ENCODE data around the gene TPM1. TPM values are rescaled to one million over a fixed set of nuclear protein-coding genes. Genes with fewer than 3 reads are reported as not detected.

TPM1 gene
- total RNA-seq, 2 donors from 2014 or later: 576 to 607 TPM

DNA sequence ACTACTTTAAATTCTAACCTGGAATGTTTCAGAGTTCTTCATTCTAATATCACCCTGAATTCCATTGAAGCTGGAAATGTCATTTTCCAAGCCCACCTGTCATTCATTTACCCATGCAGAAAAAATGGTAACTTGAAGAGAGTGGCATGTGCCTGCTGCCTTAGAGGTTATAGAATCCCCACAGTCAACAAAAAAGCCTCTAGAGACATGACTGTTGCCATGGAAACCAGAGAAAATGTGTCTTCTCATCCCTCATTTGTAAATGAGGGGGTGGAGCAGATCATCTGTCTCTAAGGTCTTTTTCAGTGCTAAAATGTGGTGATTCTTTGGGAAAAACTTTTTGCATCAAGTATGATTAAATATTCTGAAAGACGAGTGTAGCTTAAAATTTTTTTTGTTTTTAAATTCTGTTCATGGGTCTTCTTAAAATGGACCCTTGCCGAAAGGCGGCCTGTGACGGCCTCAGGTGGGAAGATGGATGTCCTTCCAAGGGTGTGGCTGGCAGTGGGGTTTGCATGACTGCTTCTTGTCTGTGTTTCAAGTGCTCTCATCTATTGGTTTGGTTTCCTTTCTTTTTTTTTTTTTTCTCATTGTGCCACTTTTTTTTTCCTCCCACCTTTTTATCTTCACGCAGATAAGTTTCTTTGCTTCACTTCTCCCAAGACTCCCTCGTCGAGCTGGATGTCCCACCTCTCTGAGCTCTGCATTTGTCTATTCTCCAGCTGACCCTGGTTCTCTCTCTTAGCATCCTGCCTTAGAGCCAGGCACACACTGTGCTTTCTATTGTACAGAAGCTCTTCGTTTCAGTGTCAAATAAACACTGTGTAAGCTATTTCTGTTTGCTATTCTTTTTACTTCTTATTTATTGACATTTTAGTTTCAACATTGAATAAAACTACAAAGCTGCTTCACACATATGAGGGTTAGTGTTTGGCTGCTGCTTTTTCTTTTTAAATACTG lies 23.0 kb downstream of the TPM1 start:
- DNase-seq (no peak), ATAC-seq (no peak)
- intact Hi-C loops (cut with DNase I, micrococcal nuclease): no loop called here

DNA sequence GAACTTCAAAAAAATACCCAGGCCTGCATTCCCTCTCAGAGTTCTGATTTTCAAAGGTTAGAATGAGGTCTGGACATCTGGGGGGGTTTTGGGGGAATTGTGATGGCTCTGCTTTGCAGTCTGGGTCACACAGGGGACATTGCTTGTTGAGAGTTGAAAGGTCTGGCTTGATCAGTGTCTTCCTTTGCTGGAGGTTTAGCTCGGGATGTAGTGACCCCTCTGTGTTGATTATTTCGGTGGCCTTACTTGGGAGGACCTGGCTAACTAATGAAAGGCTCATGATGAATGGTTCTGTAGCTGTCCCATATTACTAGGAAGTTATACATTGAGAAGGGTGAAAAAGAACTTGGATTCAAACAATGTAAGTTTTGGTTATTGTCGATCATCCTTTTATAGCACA lies 23.7 kb downstream of the TPM1 start:
- DNase-seq: no peak
- intact Hi-C loops (cut with DNase I, micrococcal nuclease): no loop called here
- no peak for ATAC-seq

DNA sequence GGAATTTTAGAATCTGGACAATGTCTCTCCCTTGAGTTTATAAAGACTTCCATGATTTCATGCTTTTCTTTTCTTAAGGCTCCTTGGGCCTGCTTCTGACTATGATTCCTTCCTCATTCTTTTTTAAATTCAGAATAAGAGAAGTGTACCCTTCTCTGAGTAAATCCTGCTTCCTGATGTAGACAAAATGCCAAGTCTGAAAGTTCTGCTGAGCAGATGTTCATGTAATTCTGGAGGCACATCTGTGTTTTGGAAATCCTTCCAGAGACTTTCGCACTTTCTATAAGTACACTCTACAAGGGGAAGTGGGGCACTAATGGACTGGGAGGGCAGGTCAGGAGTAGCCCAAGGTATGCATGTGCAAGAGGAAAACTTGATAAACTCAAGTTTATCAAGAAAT lies 24.8 kb downstream of the TPM1 start:
- ATAC-seq (no peak), DNase-seq (no peak)
- intact Hi-C loops (cut with DNase I, micrococcal nuclease): no loop called here

DNA sequence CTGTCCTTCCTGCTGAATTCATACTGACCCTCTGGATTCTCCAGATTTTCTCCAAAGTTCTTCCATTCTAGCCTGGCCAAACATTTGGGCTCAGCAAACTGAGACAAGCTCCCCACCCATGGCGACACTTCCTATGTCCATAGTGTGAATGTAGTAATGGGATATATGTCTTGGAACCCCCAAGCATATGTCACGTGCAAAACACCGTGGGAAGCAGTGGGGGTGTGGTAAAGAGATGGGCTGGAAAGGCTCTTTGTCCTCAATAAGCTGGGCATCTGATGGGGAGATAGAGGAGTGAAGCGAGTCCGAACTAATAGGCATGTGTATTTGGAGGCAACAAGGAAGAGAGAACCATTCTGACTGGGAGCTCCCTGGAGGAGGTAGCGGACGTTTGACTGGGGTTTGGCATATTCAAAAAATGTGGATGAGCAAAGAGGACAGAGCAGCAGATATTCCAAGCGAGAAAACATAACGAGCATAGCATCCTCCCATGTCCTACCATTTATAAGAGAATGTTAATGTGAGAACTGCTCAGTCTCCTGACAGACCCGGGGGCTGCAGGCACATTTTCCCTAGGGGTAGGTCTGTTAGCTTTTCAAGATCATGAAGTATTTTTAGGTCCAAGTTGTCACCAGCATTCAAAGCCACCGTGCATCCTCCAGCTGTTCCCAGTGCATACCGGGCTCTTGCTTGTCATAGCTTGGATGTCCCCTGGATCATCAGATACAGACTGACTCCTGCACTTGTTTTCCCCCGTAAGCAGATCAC lies 25.6 kb downstream of the TPM1 start:
- DNase-seq (no peak), ATAC-seq (no peak)
- intact Hi-C loops (cut with DNase I, micrococcal nuclease): no loop called here

DNA sequence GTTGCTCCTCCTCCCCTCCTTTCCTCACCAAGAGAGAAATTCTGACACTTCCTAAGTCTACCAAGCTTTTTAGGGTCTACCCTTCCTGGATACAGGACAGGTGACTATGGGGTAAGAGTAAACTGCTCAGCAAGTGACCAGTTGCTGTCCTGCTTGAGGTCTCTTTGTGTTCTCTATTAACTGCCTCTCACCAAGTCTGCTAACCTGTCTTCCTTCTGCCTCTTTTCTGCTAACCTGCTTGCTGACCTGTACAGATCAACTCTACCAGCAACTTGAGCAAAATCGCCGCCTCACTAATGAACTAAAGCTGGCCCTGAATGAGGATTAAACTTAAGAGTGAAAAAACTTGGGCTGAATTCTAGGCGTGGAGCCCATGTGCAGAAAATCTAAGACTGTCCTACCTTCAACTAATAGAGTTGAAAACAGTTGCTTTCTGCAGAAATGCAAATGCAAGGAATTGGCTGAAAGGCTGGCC lies 27.1 kb downstream of the TPM1 start:
- ATAC-seq: no peak
- DNase-seq: no peak
- intact Hi-C loops (cut with DNase I, micrococcal nuclease): no loop called here

DNA sequence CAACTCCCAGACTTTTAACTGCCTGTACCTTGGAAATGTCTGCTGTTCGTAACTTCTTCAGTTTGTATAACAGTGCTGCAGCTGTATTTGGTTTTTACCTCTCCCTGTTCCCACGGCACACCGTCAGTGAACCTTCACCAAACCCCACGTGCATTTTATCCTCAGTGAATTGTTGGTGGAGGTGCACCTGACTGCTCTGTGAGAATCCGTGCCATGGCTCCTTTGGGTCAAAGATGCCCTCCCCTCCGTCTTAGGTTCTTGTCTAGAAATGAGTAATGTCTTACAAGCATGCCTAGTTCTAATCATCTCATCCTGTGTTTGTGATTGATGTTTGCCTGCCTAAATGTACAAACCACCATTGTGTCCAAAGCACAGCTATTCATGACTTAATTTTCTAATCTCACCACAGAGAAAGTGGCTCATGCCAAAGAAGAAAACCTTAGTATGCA lies 28.2 kb downstream of the TPM1 start:
- intact Hi-C loops (cut with DNase I, micrococcal nuclease): no loop called here

DNA sequence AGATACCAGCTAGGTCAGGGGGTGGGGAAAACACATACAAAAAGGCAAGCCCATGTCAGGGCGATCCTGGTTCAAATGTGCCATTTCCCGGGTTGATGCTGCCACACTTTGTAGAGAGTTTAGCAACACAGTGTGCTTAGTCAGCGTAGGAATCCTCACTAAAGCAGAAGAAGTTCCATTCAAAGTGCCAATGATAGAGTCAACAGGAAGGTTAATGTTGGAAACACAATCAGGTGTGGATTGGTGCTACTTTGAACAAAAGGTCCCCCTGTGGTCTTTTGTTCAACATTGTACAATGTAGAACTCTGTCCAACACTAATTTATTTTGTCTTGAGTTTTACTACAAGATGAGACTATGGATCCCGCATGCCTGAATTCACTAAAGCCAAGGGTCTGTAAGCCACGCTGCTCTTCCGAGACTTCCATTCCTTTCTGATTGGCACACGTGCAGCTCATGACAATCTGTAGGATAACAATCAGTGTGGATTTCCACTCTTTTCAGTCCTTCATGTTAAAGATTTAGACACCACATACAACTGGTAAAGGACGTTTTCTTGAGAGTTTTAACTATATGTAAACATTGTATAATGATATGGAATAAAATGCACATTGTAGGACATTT lies 28.9 kb downstream of the TPM1 start:
- ATAC-seq: no peak
- intact Hi-C loops (cut with DNase I, micrococcal nuclease): no loop called here
- DNase-seq: no peak

More for the DNA sequence above, 28.2 kb downstream of the TPM1 start:
- no peak for ATAC-seq
- DNase-seq: no peak

DNA sequence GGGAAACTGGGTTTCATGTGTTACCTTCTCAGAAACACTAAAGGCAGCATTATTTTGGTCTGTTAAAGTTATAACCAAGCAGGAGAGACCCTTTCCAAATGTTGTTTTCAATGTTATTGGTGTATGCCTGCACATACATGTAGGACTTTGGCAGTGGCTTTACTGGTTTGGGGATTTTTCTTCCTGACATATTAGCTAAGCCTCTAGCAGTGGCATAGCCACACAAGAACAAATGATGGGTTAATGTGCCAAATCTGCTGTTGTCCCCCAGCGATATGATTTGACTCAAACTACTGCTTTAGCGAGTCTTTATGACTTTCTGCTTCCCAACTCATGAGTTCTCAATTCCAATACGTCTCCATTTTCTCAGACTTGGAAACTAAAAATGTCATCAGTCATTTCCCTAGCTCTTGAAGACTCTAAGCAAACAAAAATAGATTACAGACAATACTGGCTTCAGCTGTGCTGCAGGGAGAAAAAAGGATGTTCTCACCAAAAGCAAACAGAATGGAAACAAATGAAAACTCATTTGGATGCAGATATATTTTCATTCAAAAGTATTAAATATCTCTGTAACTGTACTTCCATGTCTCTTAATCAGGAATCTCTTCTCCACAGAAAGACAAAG lies 29.6 kb downstream of the TPM1 start:
- intact Hi-C loops (cut with DNase I, micrococcal nuclease): no loop called here
- DNase-seq: no peak
- no peak for ATAC-seq

DNA sequence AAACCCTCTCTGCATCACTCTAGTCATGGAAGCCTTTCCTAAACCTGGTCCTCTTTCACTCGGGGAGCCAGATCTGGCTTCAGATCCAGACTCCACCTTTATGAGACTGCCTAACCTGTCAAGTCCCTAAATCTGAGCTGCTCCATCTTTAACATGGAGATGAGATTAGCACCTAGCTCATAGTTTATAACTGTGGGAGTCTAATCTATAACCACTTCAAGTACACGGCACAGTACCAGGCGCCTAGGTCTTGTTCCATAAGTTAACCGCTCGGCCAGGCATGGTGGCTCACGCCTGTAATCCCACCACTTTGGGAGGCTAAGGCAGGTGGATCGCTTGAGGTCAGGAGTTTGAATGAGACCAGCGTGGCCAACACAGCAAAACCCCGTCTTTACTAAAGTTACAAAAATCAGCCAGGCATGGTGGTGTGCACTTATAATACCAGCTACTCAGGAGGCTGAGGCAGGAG lies 30.3 kb downstream of the TPM1 start:
- DNase-seq (no peak), ATAC-seq (peak; percentile 14)
- intact Hi-C loops (cut with DNase I, micrococcal nuclease): no loop called here

DNA sequence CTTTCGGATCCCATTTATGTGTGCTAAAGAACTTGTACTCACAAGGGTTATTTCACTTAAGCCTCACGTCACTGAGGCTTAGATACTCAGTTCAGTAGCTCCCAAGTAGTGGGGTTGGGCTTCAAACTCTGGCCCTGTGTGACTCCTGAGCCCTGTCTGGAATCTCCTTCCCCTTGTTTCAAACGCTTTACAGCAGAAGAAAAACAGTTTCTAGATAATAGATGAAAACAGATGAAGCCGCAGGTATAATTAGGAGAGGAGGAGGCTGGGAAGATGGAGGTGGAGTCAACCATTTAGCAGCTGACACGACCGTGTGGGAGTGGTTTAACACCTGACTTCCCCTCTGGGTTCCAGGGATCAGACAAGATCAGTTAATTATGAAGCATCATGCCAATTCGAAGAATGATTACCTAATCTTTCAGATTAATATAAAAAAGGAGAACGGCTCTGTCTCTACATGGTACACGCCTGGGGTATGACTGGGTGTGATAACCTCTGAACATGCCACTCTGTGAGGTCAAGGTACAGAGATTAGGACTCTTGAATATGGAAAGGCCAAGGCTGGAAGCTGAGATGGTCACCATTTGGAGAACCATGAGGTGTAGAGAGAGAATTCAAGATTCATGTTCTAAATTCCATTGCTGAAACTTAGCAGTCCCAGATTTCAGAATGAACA lies 31.1 kb downstream of the TPM1 start:
- intact Hi-C loops (cut with DNase I, micrococcal nuclease): no loop called here
- DNase-seq (no peak), ATAC-seq (peak; percentile 73)

DNA sequence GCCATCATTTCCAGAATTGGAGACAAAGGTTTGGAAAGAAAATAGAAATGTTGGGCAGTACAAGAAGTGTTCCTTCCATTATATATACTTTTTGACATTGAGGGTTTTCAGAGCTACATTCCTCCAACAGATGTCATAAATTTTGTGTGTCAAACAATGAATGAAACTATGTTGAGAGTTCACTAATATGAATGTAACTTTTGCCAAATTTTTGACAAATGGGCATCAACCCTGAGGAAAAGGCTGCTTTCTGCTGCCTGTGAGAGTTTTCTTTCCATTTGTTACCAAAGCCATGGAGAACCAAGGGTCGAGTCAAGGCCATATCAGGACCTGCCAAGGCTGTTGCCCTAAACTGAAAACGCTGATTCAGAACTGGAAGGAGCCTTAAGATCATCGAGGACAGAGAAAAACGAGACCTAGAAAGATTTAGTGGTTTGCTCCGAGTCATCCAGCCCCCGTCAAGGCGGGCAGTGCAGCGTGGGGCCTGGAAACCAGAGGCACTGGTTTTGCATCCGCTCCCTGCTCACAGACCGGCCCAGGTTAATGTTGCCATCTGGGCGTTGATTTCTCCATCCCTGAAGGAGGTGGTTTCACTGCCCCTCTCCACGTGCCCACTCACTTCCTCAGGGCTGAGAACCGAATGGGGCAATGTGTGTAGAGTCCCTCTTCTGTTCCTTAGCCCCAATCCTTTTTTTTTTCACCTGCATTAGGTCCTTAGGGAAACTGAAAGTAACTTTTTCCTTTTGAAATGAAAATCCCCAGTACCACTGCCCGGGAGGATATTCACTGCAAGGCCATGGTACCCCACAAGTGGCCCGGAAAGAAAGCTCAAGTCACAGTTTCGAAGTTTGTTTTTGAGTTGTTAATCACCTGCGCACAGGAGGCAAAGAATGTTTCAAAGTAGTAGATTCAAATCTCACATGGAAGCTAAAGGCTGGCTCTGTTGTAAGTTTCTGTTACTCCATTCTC lies 32.8 kb downstream of the TPM1 start:
- intact Hi-C loops (cut with DNase I, micrococcal nuclease): no loop called here
- DNase-seq: no peak
- no peak for ATAC-seq

DNA sequence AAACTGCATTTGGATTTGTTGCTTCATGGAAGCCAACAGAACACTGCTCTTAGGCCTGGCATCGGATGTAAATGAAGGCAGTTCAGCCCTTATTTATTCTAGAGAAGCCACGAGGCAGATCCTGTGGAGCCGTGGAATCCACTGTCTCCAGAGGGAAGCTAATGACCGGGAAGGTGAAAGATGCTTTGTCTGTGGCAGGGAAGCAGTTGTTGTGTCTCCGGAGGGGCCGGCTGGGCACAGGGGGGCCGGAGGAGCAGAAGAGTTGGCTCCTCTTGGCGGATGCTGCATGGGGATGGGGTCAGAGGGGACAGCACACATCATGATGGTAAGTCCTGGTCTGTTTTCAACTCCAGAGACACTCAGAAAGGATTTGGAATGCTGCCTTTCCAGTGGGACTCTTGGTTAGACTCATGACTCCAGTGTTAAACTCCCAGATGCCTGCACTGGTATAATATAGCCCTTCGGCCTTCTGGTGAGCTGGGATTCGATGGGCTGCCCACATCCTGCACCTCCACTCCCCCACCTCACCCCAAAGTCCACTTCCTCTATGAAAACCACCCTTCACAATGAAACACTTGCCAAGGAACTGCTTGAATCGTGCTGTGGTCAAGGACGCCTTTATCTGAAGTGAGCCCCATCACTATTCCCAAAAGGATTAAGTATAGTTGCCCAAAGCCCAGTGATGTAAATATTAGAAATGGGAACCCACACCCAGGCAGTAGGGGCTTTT lies 33.6 kb downstream of the TPM1 start:
- DNase-seq (no peak), ATAC-seq (no peak)
- intact Hi-C loops (cut with DNase I, micrococcal nuclease): no loop called here

DNA sequence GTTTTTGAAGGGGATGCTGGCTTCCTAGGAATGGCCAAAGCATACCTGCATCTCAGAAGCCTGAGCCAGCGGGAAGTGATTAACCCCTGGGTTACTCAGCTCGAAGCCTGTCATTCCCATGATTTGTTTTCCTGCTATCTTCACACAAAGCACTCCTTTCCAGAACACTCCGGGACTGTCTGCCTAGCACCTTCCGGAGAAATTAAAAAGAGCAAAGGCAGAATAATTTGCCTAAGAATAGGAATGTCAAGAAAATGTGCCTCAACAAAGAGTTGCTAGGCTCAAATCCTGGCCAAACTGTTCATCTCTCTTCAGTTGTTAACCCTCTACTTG lies 34.1 kb downstream of the TPM1 start:
- ATAC-seq (no peak), DNase-seq (no peak)
- intact Hi-C loops (cut with DNase I, micrococcal nuclease): no loop called here

DNA sequence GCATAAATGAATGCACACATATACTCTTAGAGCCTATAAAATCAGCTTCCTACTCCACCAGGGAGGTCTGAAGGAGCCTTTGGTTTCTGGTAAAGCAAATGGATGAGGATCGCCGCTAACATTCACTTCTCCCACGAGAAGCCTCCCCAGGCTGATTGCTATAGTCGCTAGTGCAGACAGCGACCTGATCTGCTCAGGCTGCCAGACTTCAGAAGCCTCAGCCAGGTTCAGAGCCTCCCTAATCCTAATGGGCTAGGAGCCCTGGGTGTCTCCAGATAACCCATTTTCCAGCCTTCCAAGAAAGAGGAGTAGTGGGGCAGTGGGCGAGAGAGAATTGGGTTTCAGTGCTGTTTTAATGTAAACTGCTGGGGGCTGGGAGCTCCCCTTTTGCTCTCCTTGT lies 35.4 kb downstream of the TPM1 start:
- no peak for DNase-seq
- ATAC-seq: no peak
- intact Hi-C loops (cut with DNase I, micrococcal nuclease): no loop called here

DNA sequence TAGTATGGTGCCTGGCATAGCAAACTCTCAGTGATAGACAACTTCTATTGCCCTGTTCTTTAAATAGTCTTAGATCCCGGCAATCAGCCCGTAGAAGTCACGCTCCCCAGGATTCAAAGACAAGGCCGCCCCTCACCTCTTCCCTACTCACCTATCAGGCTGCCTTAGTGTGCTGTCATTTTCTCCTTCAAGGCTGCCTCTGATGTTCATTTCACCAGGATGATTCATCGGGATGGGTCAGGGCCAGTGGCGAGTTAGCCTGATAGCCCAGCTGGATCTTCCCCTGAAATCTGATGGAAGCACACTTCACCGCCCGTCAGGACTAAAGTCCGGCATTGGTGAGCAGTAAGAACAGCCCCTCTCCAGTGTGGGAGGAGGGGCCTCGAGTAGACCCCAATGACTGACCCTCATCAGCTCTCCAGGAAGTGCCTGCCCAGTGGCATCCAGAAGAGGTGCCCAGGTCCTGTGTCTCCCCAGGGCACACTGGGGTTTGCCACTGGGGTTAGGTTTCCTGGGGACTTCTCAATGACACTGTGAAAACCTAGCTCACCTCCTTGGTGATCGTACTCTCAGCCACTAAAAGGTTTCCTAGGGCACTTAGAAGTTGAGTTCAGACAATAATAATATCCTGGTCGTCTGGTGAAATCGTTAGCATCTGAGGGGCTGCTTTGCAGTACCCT lies 37.5 kb downstream of the TPM1 start:
- intact Hi-C loops (cut with DNase I, micrococcal nuclease): no loop called here
- ATAC-seq: peak; percentile 82
- DNase-seq: no peak

DNA sequence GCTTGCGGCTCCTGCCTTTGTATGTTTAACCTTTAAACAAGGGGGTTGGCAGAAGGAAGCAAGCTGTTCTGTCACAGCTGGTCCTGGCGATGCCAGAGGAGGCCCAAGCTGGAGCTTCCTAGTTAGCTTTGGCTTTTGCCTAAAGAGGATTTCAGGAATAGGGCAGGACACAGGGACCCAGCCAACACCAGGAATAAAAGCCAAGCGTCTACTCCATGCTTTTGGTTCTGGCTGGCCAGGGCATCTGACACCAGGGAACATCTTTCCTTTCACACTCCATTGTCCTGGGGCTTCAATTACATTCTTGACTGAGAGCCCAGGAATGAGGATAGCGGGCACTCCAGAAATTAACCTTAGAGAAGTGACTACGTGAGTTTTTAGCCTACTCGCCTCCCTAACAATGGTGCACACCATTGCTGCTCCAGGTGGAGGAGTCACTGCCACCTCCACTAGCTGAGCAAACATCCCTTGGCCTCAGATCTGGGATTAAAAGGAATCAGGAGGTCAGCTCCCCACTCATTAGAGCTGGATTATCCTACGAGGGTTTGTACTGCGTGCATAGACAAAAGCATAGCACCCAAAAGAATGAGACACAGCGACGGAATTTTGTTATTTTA lies 38.2 kb downstream of the TPM1 start:
- ATAC-seq (no peak), DNase-seq (no peak)
- intact Hi-C loops (cut with DNase I, micrococcal nuclease): no loop called here

Measured in left colon (tissue), 2 donors.